Activated CD4-positive, alpha-beta T cell treated with anti-CD3 and anti-CD28 coated beads, Interleukin-2, amount 10 ng/mL, durations not matched to agents 24 days and 14 days (primary cell): Measurements from ENCODE around the gene FREM1. TPM values are rescaled to one million over a fixed set of nuclear protein-coding genes. Genes with fewer than 3 reads are reported as not detected.

Experiments
- DNase-seq: peaks from one replicate; pipeline ENCODE4 v3.0.0; 2022
- H3K27ac Mint-ChIP-seq: one replicate; pipeline ENCODE4 v1.8.0; 2022; ENCODE audit warnings: mild to moderate bottlenecking, mixed read lengths
- H3K27me3 Mint-ChIP-seq: one replicate; pipeline ENCODE4 v1.8.0; 2022; ENCODE audit warnings: mixed read lengths
- H3K36me3 Mint-ChIP-seq: one replicate; pipeline ENCODE4 v1.8.0; 2022; ENCODE audit warnings: low read depth, mild to moderate bottlenecking, mixed read lengths
- H3K4me1 Mint-ChIP-seq: one replicate; pipeline ENCODE4 v1.8.0; 2021; ENCODE audit warnings: mixed read lengths
- H3K4me3 Mint-ChIP-seq: one replicate; pipeline ENCODE4 v1.8.0; 2022; ENCODE audit warnings: mild to moderate bottlenecking, moderate library complexity, mixed read lengths
- H3K9me3 Mint-ChIP-seq: one replicate; pipeline ENCODE4 v1.8.0; 2021; ENCODE audit warnings: mixed read lengths
- intact Hi-C: fragments of 100-400 bp; cut with micrococcal nuclease; formaldehyde crosslinking; loops from one replicate; pipeline ENCODE4 v1.15.1; 2023
- total RNA-seq: library from RNA; stranded (reverse); gene quantifications from 2 replicates; pipeline ENCODE4 v1.2.3, GENCODE V29; 2022

FREM1 gene
- total RNA-seq, 1 donor from 2014 or later, result not detected

GRCh38 chr9:14842269-14842668 is 68.0 kb downstream of the FREM1 start:
- Mint-ChIP-seq H3K27ac (no peak overlapping the region), H3K9me3 (no peaks in the 10 kb centered on the region), H3K4me3 (no peak overlapping the region), H3K36me3 (no peaks in the 10 kb centered on the region), H3K27me3 (peaks cover 3% of the 10 kb centered on the region), H3K4me1 (no peaks in the 10 kb centered on the region)
- DNase-seq, result no peak
- intact Hi-C loops, result no loop called here

GRCh38 chr9:14838701-14839100 is 71.5 kb downstream of the FREM1 start:
- Mint-ChIP-seq H3K4me3 (no peak overlapping the region), H3K27me3 (peaks cover 3% of the 10 kb centered on the region), H3K9me3 (no peaks in the 10 kb centered on the region), H3K27ac (no peak overlapping the region), H3K36me3 (no peaks in the 10 kb centered on the region), H3K4me1 (no peaks in the 10 kb centered on the region)
- intact Hi-C loops, result no loop called here
- DNase-seq, result no peak

- no peaks in the 10 kb centered on the region for H3K36me3 Mint-ChIP-seq
- intact Hi-C loops, result no loop called here
- no peaks in the 10 kb centered on the region for H3K9me3 Mint-ChIP-seq
- DNase-seq, result no peak
- no peak overlapping the region for H3K4me3 Mint-ChIP-seq
- no peak overlapping the region for H3K27ac Mint-ChIP-seq
- H3K27me3 Mint-ChIP-seq, result peaks cover 3% of the 10 kb centered on the region
- H3K4me1 Mint-ChIP-seq, result no peaks in the 10 kb centered on the region
Observed at GRCh38 chr9:14836885-14837284, 73.3 kb downstream of the FREM1 start.

DNA sequence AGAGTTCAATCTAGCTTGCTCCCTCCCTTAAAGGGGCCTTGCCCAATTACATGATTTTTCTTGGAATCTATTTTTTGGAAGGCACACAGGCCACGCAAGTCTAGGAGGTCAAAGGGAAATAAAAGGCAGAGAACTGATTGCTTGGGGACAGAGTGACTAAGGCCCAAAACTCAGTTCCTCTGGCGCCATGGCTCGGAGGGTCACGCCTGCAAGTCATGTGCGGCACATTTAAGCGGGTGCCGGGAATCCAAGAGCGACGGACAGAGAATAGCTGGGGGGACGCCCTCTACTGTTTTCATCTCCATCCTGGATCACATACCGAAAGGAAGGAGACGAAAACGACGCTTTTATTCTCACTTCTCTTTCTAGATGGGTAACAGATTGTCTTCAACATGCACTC is 78.6 kb downstream of the FREM1 start:
- no peak for DNase-seq
- Mint-ChIP-seq H3K27me3 (no peaks in the 10 kb centered on the region), H3K36me3 (no peaks in the 10 kb centered on the region), H3K27ac (no peak overlapping the region), H3K4me1 (no peaks in the 10 kb centered on the region), H3K4me3 (no peak overlapping the region), H3K9me3 (no peaks in the 10 kb centered on the region)
- intact Hi-C loops, result no loop called here

GRCh38 chr9:14831074-14831473 is 79.2 kb downstream of the FREM1 start:
- H3K9me3 Mint-ChIP-seq, result no peaks in the 10 kb centered on the region
- H3K27ac Mint-ChIP-seq, result no peak overlapping the region
- H3K4me3 Mint-ChIP-seq, result no peak overlapping the region
- no peak for DNase-seq
- no peaks in the 10 kb centered on the region for H3K4me1 Mint-ChIP-seq
- H3K36me3 Mint-ChIP-seq, result no peaks in the 10 kb centered on the region
- H3K27me3 Mint-ChIP-seq, result no peaks in the 10 kb centered on the region
- intact Hi-C loops, result no loop called here

DNA sequence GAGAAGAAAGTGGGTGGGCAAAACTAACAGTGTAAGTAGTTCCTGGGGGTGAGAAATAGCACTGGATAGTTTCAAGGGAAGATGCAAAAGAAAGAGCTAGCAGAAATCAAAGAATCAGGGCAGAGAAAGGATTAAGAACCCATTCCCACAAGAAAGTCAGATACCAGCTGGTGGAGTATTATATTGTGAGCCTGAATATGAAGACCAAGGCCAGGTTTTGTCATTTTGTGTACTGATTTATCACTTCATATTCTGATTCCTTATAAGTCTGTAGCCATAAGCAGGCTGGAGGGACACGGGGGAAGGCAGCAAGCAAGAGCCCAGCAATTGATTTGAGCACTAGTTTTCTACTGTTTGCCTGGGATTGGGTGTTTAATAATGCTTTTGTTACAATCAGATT is 80.2 kb downstream of the FREM1 start:
- Mint-ChIP-seq H3K27ac (no peak overlapping the region), H3K27me3 (no peaks in the 10 kb centered on the region), H3K9me3 (no peaks in the 10 kb centered on the region), H3K36me3 (no peaks in the 10 kb centered on the region), H3K4me3 (no peak overlapping the region), H3K4me1 (no peaks in the 10 kb centered on the region)
- intact Hi-C loops, result no loop called here
- no peak for DNase-seq

GRCh38 chr9:14829204-14829603 is 81.0 kb downstream of the FREM1 start:
- Mint-ChIP-seq H3K27ac (no peak overlapping the region), H3K4me1 (no peaks in the 10 kb centered on the region), H3K9me3 (no peaks in the 10 kb centered on the region), H3K36me3 (no peaks in the 10 kb centered on the region), H3K27me3 (no peaks in the 10 kb centered on the region), H3K4me3 (no peak overlapping the region)
- no peak for DNase-seq
- intact Hi-C loops, result no loop called here

DNA sequence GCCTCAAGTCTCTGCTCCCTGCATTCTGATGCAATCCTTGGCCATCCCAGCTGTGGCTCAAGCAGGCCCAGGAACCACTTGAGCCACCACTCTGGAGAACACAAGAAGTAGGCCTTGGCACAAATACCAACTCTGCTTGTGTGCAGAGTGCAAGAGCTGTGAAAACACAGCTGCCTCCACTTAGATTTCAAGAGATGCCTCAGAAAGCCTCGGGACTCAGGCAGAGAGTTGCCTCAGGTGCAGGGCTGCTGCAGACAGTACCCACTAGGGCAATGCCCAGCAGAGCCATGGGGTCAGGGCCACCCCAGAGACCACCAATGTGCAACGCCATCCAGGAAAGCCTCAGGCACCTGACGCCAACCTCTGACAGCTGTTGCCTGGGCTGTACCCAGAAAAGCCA is 82.4 kb downstream of the FREM1 start:
- no peaks in the 10 kb centered on the region for H3K36me3 Mint-ChIP-seq
- no peak overlapping the region for H3K27ac Mint-ChIP-seq
- H3K27me3 Mint-ChIP-seq, result no peaks in the 10 kb centered on the region
- no peaks in the 10 kb centered on the region for H3K4me1 Mint-ChIP-seq
- H3K9me3 Mint-ChIP-seq, result no peaks in the 10 kb centered on the region
- H3K4me3 Mint-ChIP-seq, result no peak overlapping the region
- DNase-seq, result no peak
- intact Hi-C loops, result no loop called here

DNA sequence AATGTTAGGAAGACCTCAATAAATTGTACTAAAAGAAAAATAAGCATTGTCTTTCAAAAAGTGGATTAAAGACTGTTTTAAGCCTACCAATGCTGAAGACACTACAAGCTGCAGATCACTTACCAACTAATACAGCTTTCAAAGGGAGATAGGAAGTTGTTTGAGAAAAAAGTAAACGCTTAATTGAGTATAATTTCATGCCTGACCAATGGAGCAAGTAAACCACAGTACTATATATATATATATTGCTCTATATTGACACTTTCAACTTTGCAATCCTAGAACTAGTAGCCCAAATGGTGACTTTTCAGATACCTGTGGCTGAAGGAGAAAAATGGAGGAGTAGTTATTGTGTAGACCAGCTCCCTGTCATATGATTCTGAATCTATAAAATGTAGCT is 85.7 kb downstream of the FREM1 start:
- Mint-ChIP-seq H3K36me3 (no peaks in the 10 kb centered on the region), H3K4me1 (no peaks in the 10 kb centered on the region), H3K4me3 (no peak overlapping the region), H3K27me3 (peaks cover 2% of the 10 kb centered on the region), H3K9me3 (no peaks in the 10 kb centered on the region), H3K27ac (no peak overlapping the region)
- DNase-seq, result no peak
- intact Hi-C loops, result no loop called here

DNA sequence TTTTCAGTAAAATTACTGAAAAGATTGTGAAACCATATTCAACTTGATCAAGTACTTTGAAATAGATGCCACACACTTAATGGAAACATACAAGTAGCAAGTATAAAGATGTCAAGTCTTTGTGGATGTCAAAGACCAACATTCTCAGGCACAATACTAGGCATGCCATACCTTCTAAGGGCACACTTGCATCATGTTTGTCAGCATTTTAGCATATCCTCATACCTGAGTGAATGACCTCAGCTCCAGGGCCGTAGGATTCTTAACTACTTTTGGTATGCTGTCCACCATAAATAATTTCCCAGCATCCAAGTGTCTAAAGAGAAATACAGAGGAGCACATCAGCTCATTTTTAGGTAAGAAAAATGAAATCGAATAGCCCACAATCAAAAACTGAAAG is 86.4 kb downstream of the FREM1 start:
- Mint-ChIP-seq H3K4me3 (no peak overlapping the region), H3K27ac (no peak overlapping the region), H3K27me3 (peaks cover 2% of the 10 kb centered on the region), H3K9me3 (no peaks in the 10 kb centered on the region), H3K36me3 (no peaks in the 10 kb centered on the region), H3K4me1 (no peaks in the 10 kb centered on the region)
- DNase-seq, result no peak
- intact Hi-C loops, result no loop called here

GRCh38 chr9:14822666-14823065 is 87.6 kb downstream of the FREM1 start:
- Mint-ChIP-seq H3K4me3 (no peak overlapping the region), H3K27ac (no peak overlapping the region)

DNA sequence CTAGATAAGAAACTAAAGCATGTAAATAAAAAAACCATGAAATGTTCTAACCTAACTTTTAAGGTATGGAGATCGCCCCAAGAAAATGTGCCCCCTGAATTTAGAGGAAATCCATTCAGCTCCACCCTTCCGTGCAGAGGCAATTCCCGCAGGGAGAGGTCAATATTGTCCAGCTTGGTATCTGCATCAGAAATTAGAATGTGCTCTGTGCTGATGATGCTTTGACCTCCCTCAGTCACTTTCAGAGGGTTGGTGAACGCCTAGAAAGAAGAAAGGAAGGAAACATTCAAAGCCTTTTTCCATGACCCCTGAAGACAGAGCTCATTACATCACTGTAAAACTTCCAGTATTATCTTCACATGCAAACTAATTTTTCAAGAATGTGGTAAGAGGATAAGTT is 91.0 kb downstream of the FREM1 start:
- Mint-ChIP-seq H3K9me3 (no peaks in the 10 kb centered on the region), H3K27me3 (peaks cover 6% of the 10 kb centered on the region), H3K27ac (no peak overlapping the region), H3K4me3 (no peak overlapping the region), H3K36me3 (no peaks in the 10 kb centered on the region), H3K4me1 (no peaks in the 10 kb centered on the region)
- no peak for DNase-seq
- intact Hi-C loops, result no loop called here

More at GRCh38 chr9:14822666-14823065, 87.6 kb downstream of the FREM1 start:
- intact Hi-C loops, result no loop called here
- H3K9me3 Mint-ChIP-seq, result no peaks in the 10 kb centered on the region
- DNase-seq, result no peak
- H3K27me3 Mint-ChIP-seq, result peaks cover 2% of the 10 kb centered on the region
- H3K4me1 Mint-ChIP-seq, result no peaks in the 10 kb centered on the region
- no peaks in the 10 kb centered on the region for H3K36me3 Mint-ChIP-seq

DNA sequence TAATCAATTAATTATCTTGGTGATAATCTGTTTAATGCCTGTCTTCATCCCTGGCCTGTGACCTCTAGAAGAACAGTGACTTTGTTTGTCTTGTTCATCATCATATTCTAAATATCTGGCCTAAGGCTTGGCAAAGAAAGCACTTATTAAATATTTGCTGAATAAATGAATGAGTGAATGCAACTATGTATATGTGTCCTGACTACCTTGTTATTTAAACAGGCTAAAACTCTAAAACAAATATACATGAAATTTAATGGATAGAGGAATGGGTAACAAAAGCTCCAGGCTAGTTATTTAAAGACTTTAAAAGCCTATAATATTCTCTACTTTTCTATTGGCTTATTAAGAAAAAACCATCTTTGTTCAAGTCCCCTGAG is 96.0 kb downstream of the FREM1 start:
- no peak overlapping the region for H3K4me3 Mint-ChIP-seq
- no peak for DNase-seq
- H3K9me3 Mint-ChIP-seq, result no peaks in the 10 kb centered on the region
- H3K36me3 Mint-ChIP-seq, result no peaks in the 10 kb centered on the region
- peaks cover 5% of the 10 kb centered on the region for H3K27me3 Mint-ChIP-seq
- no peaks in the 10 kb centered on the region for H3K4me1 Mint-ChIP-seq
- intact Hi-C loops, result no loop called here
- H3K27ac Mint-ChIP-seq, result no peak overlapping the region

GRCh38 chr9:14813336-14814248 is 96.6 kb downstream of the FREM1 start:
- H3K9me3 Mint-ChIP-seq, result no peaks in the 10 kb centered on the region
- H3K27ac Mint-ChIP-seq, result no peak overlapping the region
- H3K4me1 Mint-ChIP-seq, result no peaks in the 10 kb centered on the region
- H3K4me3 Mint-ChIP-seq, result no peak overlapping the region
- no peak for DNase-seq
- intact Hi-C loops, result no loop called here
- H3K36me3 Mint-ChIP-seq, result no peaks in the 10 kb centered on the region
- peaks cover 5% of the 10 kb centered on the region for H3K27me3 Mint-ChIP-seq

GRCh38 chr9:14812806-14813205 is 97.4 kb downstream of the FREM1 start:
- Mint-ChIP-seq H3K27ac (no peak overlapping the region), H3K9me3 (no peaks in the 10 kb centered on the region)

More at GRCh38 chr9:14812806-14813205, 97.4 kb downstream of the FREM1 start:
- intact Hi-C loops, result no loop called here
- Mint-ChIP-seq H3K4me3 (no peak overlapping the region), H3K27me3 (peaks cover 5% of the 10 kb centered on the region), H3K36me3 (no peaks in the 10 kb centered on the region), H3K4me1 (no peaks in the 10 kb centered on the region)
- DNase-seq, result no peak
